Activated CD8-positive, alpha-beta memory T cell treated with anti-CD3 and anti-CD28 coated beads for 24 hours (primary cell): ENCODE data around the gene PRELID1.
"Not testable (repeated sequence)": the region's sequence is repeated elsewhere in the genome, so short reads cannot be mapped to it uniquely, and the experiment has no call there.

Experiments used
- DNase-seq: peaks from one replicate; pipeline ENCODE4 v3.0.0-alpha.2; 2020

Gene PRELID1

DNA sequence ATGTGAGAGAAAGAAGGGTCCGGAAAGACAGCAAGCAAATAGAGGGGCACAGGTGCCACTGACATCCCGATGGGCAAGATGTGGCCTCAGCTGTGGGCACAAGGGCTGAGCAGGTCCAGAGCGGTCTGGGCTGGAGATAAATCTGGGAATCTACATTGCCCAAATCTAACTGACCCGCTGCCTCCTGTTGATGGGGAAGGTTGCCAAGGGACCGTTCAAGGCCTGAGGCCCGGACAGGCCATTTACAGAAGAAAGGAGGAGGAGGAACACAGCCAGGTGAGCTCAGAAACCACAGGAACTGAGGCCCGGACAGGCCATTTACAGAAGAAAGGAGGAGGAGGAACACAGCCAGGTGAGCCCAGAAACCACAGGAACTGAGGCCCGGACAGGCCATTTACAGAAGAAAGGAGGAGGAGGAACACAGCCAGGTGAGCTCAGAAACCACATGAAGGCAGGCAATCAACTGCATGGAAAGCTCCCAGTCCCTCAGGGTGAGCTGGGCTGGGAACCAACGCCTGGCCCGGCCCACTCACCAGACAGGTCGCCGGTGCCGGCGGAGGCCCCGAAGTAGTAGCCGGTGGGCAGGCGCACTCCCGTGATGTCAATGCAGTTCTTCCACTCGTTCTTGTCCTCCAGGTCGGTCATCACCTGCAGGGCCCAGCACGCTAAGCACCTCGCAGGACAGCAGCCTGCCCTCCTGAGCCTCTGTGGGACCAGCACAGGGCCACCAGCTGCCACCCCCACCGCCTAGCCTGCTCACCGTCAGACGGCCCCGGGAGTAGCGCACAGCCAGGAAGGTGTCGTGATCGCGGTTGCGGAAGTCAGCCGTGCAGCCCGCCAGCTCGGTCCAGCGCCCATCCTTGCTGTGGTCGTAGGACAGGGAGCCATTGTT is 33.2 kb downstream of the PRELID1 start:
- no peak for DNase-seq

DNA sequence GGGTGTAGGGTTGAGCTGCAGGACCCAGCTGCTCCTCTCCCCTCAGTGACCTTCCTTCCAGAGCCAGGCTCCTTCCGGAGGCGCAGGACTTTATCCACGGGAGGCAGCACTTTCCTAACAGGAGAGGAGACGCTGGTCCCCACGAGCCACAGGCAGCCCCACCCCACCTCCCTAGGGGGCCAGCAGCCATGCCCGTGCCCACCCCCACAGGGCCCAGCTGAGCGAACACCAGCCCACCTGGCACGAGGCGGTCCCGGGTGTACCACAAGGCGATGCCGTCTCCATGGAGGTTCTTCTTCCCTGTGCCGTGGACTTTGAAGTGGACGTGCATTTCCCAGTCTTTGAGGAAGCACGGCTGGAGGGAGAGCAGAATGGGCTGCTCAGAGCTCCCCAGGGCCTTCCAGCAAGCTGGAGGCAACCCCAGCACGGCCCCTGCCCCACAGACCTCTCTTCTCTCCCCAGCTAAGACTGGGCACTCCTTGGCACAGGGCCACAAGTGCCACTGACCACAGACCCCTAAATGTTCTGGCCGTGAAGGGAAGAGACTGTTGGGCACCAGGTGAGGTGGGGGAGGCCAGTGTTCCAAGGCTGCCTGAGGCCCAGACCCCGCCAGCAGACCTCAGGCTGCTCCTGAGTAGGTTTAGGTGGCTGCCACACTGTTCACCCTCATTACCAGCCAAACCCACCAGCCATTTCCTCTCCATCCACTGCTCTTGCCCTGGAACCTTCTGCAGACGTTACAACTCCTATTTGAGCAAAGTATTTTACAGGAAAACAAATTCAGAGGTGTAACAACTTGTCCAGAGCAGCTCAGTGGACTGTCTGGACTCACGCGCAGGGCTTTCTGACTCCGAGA is 34.9 kb downstream of the PRELID1 start:
- no peak for DNase-seq

DNA sequence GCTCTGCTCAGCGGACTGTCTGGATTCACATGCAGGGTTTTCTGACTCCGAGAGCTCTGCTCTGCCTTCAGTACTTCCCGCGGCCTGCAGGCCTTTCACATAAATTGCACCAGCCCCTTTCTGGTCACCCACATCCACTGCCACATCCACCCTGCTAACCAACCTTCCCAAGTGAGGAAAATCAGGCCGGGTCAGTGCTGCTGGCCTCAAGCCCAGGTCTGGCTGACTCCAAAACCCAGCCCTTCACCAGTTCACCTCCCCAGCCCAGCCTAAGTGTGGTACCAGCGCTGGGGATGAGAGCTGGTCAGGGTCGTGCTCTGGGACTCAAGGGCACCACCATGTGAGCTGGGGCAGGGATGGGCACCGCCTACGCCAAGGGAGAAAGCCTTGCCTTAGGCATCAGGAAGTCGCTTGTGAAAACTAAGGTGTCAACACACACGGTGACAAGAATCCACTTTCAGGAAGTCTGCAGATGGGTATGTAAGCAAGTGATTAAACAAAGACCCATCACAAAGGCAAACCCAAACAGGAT is 35.6 kb downstream of the PRELID1 start:
- no peak for DNase-seq

DNA sequence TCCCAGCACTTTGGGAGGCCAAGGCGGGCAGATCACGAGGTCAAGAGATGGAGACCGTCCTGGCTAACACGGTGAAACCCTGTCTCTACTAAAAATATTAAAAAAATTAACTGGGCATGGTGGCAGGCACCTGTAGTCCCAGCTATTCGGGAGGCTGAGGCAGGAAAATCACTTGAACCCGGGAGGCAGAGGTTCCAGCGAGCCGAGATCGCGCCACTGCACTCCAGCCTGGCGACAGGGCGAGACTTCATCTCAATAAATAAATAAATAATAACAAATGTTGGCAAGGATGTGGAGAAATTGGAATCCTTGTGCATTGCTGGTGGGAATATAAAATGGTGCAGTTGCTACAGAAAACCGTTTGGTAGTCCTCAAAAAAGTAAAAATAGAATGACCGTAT is 39.4 kb downstream of the PRELID1 start:
- not testable (repeated sequence) for DNase-seq

DNA sequence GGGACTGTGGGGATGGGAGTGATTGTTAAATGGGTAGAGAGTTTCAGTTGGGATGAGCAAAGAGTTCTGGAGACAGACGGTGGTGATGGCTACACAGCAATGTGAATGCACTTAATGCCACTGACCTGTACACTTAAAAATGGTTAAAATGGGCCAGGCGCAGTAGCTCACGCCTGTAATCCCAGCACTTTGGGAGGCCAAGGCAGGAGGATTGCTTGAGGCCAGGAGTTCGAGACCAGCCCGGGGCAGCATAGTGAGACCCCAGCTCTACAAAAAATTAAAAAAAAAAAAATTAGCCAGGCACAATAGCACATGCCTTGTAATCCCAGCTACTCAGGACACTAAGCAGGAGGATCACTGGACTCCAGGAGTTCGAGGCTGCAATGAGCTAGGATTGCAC is 40.2 kb downstream of the PRELID1 start:
- no peak for DNase-seq

DNA sequence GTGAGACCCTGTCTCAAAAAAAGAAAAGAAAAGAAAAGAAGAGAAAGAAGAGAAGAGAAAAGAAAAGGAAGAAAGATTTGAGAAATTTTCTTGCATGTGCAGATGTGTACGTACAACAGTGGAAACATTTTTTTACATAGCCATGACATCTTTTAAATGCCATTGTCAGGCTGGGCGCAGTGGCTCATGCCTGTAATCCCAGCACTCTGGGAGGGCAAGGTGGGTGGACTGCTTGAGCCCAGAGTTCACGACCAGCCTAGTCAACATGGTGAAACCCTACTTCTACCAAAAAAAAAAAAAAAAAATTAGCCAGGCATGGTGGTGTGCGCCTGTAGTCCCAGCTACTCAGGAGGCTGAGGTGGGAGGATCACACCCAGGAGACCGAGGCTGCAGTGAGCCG is 41.3 kb downstream of the PRELID1 start:
- no peak for DNase-seq

DNA sequence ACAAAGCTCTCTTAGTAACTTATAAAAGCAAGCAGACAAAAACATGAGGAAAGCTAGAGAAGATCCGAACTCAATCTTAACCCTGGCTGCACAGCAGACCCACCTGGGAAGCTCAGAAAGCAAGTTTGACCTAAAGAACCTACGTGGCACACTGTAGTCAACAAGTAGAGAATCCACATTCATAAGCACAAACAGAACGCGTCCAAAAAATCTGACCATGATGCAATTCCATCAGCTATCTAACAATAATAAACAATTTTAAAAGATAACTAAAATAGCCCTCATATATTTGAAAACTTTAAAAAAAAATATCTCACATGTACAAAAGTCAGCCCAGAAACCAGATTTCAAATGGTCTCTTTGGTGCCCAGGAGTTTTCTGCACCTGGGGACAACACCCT is 43.2 kb downstream of the PRELID1 start:
- DNase-seq = no peak

DNA sequence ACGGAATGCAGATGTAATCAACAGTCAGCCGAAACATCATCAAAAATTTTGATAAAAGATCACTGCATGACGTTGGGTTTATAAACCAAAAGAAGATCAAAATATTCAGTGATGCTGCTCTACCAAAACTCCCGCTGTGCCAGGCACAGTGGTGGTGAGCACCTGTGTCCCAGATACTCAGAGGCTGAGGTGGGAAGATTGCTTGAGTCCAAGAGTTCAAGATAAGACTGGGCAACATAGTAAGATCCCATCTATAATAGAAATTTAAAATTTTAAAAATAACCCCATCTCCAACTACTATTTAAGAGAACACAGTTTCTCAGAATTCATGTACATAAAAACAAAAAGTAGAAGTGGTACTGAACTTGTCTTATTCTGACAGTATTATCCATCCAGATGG is 44.1 kb downstream of the PRELID1 start:
- DNase-seq = no peak

DNA sequence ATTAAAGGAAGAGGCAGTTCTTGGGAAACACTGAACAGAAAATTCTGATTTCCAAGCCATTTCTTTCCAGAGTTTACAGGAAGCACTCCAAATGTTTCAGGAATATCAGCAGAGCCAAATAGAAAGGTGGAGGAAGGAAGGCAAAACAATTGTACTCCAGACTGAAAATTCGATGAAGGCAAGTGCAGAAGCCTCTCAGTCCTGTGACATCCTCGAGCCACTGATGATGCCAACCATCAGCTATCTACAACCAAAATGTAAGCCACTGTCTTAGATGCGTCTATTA is 45.7 kb downstream of the PRELID1 start:
- no peak for DNase-seq

DNA sequence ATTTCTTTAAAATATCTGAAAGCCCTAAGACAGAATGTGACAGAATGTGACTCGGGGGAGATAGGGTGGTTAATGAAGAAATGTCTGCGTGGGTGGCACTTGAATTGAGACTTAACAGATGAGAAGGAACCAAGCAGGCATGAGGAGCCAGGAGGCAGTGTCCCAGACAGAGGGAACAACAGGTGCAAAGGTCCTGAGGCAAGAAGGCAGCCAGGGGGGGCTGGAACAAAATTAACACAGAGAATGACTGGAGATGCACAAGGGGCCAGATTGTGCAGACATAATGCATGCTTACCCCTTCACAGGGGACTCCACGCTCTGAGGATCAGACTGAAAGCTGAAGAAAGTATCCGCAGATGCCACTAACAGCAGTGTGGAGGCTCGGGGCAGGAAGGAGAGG is 46.2 kb downstream of the PRELID1 start:
- no peak for DNase-seq

DNA sequence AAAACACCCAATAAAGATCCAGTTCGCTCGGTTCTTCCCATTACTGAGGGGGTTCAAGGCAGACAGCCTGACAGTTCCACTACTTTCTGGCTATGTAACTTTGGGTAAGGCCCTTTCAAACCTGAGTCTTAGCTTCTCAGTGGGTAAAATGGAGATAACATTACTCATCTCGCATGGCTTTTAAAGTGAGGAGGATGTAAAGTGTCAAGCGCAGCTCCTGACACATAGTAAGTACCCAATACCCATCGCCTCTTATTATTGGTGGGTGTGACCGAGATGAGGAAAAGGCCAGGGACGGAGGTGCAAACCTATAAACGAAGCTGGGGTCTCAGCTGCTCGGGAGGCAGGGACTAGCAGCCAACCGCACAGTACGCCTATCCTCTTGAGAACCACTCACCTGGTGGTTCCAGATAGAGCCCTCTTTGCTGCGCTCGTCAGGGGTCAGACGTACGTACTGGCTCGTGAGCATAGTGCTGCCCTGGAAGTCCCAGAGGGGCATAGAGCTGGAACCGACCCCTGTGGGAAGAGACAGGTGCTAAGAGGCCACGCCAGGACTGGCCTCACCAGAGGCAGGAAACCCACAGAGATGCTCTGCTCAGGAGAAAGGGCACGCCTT is 47.3 kb downstream of the PRELID1 start:
- no peak for DNase-seq

DNA sequence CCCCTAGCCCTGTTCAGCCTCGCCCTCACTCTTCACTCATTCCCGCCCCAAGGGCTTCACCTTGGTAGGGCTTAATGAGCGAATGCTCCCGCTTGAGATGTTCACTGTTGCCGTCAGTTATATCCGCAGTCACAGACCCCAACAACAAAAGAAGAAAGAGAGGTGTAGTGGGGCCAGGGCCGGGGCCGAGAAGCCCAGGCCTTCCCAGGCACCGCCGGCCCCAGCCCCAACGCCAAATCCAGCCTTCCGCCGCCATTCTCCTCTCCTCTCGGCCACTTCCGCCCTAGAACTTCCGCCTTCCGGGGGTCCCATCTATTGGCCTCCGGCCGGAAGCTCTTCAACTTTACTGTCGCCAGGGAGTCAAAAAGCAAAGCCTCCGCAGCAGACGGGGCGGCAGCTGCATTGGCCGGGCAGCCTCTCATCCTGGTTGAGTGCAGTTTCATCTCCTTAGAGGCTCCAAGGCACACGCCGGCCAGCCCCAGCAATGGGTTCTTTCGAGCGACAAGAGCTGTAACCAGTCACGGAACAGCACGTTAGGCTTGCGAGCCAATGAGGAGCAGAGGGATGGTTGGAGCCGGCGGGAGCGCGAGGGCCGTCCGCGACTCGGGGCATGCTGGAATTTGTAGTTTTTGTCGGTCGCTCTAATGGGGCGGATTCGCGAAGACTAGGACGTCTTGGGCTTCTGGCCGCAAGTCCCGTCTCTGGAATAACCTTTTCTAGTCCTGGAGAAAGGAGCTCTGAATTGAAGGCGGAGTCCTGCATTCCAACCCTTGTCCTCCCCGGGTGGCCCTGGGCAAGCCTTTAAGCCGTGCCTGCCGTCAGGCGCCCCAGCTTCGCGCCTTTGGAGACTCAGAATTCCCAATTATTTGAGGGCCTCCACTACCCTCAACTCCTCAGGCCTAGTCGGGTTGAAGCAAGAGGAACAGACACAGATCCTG is 48.1 kb downstream of the PRELID1 start, which contains the start of gene LMAN2:
LMAN2 (minus strand) TSS at position 277 of the 938 bp plus-strand sequence; CDS start at position 256, 21 bp downstream.
- DNase-seq = peak; percentile 98

DNA sequence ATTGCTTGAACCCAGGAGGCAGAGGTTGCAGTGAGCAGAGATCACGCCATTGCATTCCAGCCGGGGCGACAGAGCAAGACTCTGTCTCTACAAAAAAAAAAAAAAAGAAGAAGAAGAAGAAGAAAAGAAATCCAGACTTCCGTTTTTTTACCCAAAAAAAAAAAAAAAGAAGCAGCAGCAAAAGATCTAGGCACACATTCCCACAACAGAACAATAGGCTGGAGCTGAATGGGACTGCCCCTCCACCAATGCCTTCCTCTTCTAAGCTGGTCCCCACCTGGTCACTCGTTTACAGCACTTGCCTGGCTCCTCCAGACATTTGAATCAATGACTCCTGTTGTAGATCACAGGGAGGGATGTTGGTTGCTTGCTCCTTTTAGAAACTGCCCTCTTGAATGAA is 49.5 kb downstream of the PRELID1 start:
- no peak for DNase-seq

DNA sequence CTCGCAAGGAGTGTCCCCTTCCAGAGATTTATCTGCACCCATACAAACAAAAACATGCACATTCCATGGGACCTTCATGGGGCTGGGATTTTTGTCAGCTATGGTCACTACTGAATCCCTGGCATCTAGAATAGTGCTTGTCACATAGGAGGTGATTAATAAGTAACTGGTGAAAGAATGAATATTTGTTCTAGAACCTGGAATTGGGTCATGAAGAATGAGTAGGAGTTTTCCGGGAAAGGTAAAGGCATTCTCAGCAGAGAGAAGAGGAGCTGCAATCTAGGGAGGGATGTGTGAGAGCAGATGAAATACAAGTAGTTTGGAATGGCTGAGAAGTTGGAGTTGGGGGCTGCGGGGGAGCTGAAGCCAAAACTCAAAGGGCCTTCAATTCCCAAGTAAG is 50.7 kb downstream of the PRELID1 start:
- no peak for DNase-seq

DNA sequence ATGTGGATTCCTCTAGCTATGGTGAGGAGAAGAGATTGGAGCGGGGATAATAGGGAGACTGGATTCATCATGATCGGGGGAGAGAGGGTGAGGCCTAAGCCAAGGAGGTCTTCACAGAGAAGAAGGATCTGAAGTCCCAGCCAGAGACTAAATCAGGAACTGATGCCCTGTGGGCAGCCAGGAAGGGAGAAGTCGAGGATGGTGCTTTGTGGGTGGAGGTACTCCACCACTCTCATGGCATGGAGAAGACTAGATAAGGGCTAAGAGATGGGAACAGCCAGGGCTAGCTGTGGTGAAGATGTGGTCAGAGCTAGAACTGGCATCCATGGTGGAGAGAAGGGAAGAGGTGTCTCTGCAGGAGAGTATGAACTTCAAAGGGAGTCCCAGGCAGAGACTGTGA is 51.1 kb downstream of the PRELID1 start:
- no peak for DNase-seq

DNA sequence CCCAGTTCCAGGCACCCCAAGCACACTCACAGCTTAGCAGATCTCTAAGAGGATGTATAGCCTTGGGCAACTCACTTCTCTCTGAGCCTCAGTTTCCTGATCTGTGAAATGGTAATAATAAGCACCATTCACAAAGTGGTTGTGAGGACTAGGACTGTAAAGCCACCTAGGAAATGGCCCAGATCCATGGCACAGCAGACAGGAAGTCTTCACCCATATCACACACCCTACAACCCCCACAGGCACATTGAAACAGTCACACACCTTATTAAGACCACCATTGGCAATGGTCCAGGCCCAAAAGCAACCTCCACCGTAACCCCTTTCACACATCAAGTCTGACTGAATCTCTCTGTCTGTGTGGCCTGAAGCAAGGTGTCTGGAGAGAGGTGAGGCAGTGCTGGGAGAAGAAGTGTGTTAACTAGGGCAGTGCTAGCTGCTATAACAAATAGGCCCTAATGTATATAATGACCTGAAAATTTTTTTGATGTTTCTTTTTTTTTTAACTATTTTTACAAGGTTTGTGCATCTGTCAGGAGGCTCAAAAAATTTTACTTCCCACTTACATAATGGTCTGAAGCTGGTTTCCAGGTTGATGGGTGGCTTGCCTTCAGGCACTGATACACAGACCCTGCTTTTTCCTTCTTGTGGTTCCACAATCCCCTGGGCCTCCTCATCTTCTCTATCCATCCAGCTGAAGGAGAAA is 51.7 kb downstream of the PRELID1 start:
- DNase-seq = no peak

DNA sequence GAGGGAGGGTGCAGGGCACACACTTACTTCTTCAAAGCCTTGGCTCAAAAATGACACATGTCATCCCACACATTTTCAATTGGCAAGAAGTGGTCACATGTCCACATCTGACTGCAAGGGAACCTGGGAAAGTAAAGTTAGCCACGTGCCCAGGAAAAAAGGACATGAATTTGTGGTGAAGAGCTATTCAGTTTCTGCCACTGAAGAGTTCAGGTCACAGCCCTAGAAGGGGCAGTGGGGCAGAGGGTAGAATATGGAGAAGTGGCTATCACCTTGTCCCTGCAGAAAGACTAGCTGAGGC is 52.2 kb downstream of the PRELID1 start:
- no peak for DNase-seq
